ENCODE data around the gene UBE3C.

DNA sequence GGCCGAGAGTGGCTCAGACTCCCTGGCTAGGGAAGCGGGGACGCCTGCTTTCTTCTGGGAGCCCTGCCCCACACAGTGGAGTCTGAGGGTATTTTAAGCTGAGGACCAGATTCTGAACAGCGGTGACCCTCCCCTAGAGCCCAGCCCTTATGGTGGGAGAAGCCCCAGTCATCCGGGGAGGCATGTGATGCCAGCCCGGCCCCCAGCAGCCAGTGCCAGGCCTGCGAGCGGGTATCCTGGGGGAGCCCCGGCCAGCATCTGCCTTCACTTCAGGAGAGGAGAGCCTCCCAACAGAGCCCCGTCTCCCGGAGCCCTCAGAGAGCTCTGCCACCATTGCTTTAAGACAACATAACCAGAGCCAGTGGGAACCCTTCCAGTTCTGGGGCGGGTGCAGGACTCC, 156.6 kb downstream of the UBE3C start:
- TF ChIP-seq, protein P1, sequence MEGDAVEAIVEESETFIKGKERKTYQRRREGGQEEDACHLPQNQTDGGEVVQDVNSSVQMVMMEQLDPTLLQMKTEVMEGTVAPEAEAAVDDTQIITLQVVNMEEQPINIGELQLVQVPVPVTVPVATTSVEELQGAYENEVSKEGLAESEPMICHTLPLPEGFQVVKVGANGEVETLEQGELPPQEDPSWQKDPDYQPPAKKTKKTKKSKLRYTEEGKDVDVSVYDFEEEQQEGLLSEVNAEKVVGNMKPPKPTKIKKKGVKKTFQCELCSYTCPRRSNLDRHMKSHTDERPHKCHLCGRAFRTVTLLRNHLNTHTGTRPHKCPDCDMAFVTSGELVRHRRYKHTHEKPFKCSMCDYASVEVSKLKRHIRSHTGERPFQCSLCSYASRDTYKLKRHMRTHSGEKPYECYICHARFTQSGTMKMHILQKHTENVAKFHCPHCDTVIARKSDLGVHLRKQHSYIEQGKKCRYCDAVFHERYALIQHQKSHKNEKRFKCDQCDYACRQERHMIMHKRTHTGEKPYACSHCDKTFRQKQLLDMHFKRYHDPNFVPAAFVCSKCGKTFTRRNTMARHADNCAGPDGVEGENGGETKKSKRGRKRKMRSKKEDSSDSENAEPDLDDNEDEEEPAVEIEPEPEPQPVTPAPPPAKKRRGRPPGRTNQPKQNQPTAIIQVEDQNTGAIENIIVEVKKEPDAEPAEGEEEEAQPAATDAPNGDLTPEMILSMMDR (IDR thresholded peaks at IDR 0.05): no peak
- TF ChIP-seq POLR2A (IDR thresholded peaks at IDR 0.05): no peak

Data from lower leg skin (tissue), 3 donors.